GM10847 (cell line): ENCODE measurements around the gene ZFYVE21.

Source experiments
- POLR2A ChIP-seq: IDR thresholded peaks from 2 replicates; pipeline ENCODE4 v1.6.1; 2011; ENCODE audit not compliant: insufficient read length; ENCODE audit errors: extremely low read depth

ZFYVE21 gene

GRCh38 chr14:103735815-103736545 is 20.4 kb downstream of the ZFYVE21 start:
- no peak for TF ChIP-seq POLR2A

- TF ChIP-seq POLR2A: no peak
These were observed 21.2 kb downstream of the ZFYVE21 start for GRCh38 chr14:103736546-103737431.

DNA sequence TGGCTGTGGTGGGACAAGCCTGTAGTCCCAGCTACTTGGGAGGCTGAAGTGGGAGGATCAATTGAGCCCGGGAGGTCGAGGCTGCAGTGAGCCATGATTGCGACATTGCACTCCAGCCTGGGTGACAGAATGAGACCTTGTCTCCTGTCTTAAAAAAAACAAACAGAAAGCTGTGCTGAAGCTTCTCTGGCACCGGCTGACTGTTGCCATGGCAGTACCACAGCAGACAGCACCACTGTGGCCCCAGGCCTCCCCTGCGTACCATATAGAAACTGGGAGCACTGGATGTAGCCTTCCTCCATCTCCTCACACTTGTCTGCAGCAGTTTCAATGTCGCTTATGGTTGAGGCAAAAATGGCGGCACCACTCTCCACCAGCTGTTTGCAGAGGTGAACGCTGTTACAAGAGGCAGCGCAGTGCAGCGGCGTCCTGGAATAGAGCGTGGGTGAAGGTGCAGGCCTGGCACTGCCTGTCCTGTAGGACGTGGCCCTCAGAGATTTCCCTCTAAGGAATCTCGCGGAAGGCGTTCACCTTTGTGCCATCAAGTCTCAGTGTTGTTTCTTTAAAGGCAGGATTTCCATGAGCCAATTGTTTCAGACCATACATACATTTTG is 21.9 kb downstream of the ZFYVE21 start:
- TF ChIP-seq POLR2A: no peak

- TF ChIP-seq POLR2A: no peak
These were observed 22.6 kb downstream of the ZFYVE21 start for GRCh38 chr14:103738166-103738565.

- TF ChIP-seq POLR2A: no peak
These were observed 23.3 kb downstream of the ZFYVE21 start for GRCh38 chr14:103738701-103739451.

DNA sequence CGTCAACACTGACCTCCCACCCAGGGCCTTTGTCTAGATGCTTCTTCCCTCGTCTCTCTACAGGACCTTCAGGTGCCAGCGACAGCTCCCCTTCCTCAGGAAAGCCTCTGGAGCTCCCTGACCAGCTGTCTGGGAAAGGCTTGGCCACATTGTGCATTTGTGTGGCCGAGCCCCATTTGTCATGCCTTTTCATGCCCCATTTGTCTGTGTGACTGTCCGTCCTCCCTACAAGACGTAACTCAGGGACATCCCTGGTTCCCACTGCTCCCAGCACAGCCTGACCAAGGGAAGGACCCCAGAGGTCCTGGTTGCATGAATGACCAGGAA is 23.8 kb downstream of the ZFYVE21 start:
- no peak for TF ChIP-seq POLR2A

GRCh38 chr14:103739793-103740501 is 24.3 kb downstream of the ZFYVE21 start:
- TF ChIP-seq POLR2A: no peak

GRCh38 chr14:103740991-103741689 is 25.5 kb downstream of the ZFYVE21 start:
- TF ChIP-seq POLR2A: no peak

DNA sequence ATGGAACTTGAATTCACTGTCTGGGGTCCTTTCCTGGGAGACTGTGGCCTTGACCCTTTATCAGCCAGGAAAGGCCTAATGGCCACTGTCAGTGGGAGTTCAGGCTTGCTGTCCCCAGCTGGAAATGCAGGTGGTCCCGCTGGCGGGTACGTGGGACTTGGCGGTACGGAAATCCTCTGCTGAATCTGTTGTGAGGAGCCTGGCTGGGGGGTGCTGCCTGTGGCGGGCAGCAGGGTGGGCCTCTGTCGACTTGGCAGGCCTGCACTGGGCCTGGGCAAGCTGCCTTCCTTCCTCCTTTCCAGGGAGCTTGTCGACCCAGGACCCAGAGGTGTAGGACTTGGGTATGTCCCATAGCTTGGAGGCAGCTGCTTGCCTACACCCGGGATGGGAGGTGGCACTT is 26.3 kb downstream of the ZFYVE21 start:
- no peak for TF ChIP-seq POLR2A

GRCh38 chr14:103742499-103743255 is 27.1 kb downstream of the ZFYVE21 start:
- no peak for TF ChIP-seq POLR2A

DNA sequence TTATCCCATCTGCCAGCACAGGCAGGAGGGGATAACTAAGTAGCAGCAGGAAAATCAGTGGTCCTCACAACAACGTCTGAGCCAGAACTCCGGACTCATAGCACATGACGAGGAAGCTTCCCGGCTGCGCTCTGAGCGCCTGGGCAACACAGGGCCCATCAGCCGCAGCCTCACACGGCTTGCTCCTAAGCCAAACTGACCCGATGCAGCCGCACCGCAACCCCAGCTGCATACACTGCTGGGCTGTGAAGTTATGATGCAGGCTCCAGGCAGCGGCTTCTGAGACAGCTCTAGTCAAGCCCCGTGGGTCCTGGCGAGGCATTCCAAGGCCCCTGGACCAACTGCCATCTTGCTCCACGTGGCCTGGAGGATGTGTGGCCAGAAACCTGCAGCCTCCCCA is 28.1 kb downstream of the ZFYVE21 start:
- no peak for TF ChIP-seq POLR2A

- TF ChIP-seq POLR2A: no peak
These were observed 29.2 kb downstream of the ZFYVE21 start for GRCh38 chr14:103744621-103745395.

DNA sequence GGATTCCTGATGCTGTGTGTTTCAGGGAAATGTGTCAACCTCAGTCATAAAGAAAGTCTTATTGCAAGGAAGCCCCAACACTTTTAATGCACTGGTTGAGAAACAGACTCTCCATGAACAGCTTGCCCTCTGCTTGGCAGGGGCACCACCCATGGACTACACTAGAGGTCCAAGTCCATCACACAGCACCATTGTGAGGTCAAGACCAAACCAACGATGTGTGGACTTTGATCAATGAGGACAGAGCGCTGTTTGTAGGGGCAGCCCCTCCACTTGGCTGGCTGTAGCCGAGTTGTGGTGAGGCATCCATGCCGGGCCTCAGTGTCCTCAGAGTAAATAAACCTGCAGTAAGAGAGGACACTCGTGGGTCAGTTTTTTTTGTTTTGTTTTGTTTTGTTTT is 29.8 kb downstream of the ZFYVE21 start:
- TF ChIP-seq POLR2A: no peak
